CD4-positive, alpha-beta memory T cell (primary cell): Measurements from ENCODE around the gene TM9SF3. TPM values are rescaled to one million over a fixed set of nuclear protein-coding genes. Genes with fewer than 3 reads are reported as not detected.

ENCODE experiments used
- CTCF ChIA-PET: fragments of 350-600 bp; sonication (Branson Sonifier 250); formaldehyde crosslinking; loops from one replicate; lab custom pipeline; 2021; ENCODE audit warnings: inconsistent platforms; ENCODE audit not compliant: partially characterized antibody; lab: Charles Lee
- POLR2A ChIA-PET: fragments of 350-600 bp; sonication (Branson Sonifier 250); formaldehyde crosslinking; loops from one replicate; lab custom pipeline; 2021; ENCODE audit not compliant: partially characterized antibody; lab: Charles Lee
- DNase-seq, 5 donors: peaks; one replicate each; pipeline versions ENCODE4 v3.0.0 to v3.0.0-alpha.2; 2020 to 2022; ENCODE audit warnings: mixed read lengths in 1 of 5
- H3K27ac ChIP-seq: one replicate; pipeline ENCODE4 v1.7.0; 2013; ENCODE audit warnings: low read depth, low read length
- H3K27me3 ChIP-seq: 2 replicates; pipeline ENCODE4 v1.7.0; 2013; ENCODE audit warnings: mild to moderate bottlenecking, low read length, moderate library complexity; ENCODE audit not compliant: insufficient read depth
- H3K36me3 ChIP-seq: 2 replicates; pipeline ENCODE4 v1.7.0; 2013; ENCODE audit warnings: mild to moderate bottlenecking, low read length, moderate library complexity; ENCODE audit not compliant: insufficient read depth
- H3K4me1 ChIP-seq: 2 replicates; pipeline ENCODE4 v1.7.0; 2013; ENCODE audit warnings: mild to moderate bottlenecking, low read length, moderate library complexity; ENCODE audit not compliant: insufficient read depth
- H3K4me3 ChIP-seq, 2 donors: one replicate each; pipeline ENCODE4 v1.7.0; 2013; ENCODE audit warnings: low read length in 2 of 2, mild to moderate bottlenecking in 1 of 2
- H3K9me3 ChIP-seq, 2 donors: one replicate each; pipeline ENCODE4 v1.7.0; 2013; ENCODE audit warnings: low read length in 2 of 2, control low read depth in 1 of 2; ENCODE audit not compliant: control insufficient read depth in 1 of 2
- H3K27ac Mint-ChIP-seq, 7 donors: one replicate each; pipeline ENCODE4 v1.8.0; 2020 to 2021; ENCODE audit warnings: mixed read lengths in 7 of 7, mild to moderate bottlenecking in 6 of 7, inconsistent platforms in 3 of 7, moderate library complexity in 3 of 7
- H3K27me3 Mint-ChIP-seq, 2 donors: one replicate each; pipeline ENCODE4 v1.8.0; 2020 to 2021; ENCODE audit warnings: mixed read lengths in 2 of 2
- H3K36me3 Mint-ChIP-seq, 2 donors: one replicate each; pipeline ENCODE4 v1.8.0; 2020 to 2021; ENCODE audit warnings: mixed read lengths in 2 of 2, inconsistent platforms in 1 of 2, mild to moderate bottlenecking in 1 of 2
- H3K4me1 Mint-ChIP-seq, 4 donors: one replicate each; pipeline ENCODE4 v1.8.0; 2020 to 2021; ENCODE audit warnings: mixed read lengths in 4 of 4, mild to moderate bottlenecking in 1 of 4
- H3K4me3 Mint-ChIP-seq, 8 donors: one replicate each; pipeline ENCODE4 v1.8.0; 2020 to 2021; ENCODE audit warnings: mixed read lengths in 8 of 8, mild to moderate bottlenecking in 7 of 8, moderate library complexity in 6 of 8, inconsistent platforms in 3 of 8
- H3K9me3 Mint-ChIP-seq, 8 donors: one replicate each; pipeline ENCODE4 v1.8.0; 2020 to 2021; ENCODE audit warnings: mixed read lengths in 8 of 8, mild to moderate bottlenecking in 5 of 8, inconsistent platforms in 3 of 8, moderate library complexity in 1 of 8
- intact Hi-C: fragments of 100-400 bp; cut with micrococcal nuclease; formaldehyde crosslinking; loops from one replicate; pipeline ENCODE4 v1.15.1; 2023
- polyA plus RNA-seq, 2 donors: library from polyadenylated mRNA; unstranded; fragments of 300-500 nt; fragmentation: Illumina TruSeq; gene quantifications; one replicate each; pipeline ENCODE4 v1.2.3, GENCODE V29; 2021
- total RNA-seq, 2 experiments: library from RNA; stranded (reverse); gene quantifications; one replicate each; pipeline ENCODE4 v1.2.3, GENCODE V29; 2021

The TM9SF3 gene
- total and polyA plus RNA-seq, 4 experiments from 2014 or later = 74.7 to 125 (median 109) TPM

DNA sequence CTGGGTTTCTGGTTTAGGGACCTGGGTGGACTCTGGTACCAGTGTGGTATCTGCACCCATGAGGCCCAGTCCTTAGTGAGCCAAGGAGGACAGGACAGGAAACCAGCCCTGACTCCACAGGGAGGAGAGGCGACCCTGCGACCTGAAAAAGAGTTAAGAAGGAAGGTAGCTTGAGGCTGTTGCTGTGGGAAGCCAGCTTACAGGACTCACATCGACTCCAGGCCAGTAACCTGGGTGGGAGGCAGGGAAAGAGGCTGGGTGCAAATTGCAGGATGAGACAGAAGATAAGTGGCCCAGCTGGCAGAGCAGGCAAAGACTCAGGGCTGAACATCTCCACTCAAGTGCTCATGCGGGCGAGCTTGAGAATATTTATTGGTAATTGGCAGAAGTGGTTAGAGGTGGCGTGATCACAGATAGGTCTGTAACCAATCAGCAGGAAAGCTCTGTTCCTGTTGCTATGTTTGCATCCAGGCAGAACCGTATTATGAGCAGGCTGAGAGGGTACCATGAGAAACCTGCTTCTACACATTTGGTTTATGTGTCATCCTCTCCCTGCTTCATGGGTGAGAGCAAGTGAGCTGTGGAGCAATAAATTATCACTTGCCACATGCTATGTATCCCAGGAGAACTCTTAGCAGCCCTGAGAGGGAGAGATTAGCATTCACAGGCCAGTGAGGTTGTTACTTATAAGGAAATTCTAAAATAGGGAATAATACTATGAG is 84.1 kb downstream of the TM9SF3 start:
- intact Hi-C loops = no loop called here
- CTCF ChIA-PET = no interaction called here
- Histone ChIP-seq H3K4me3 (no peak overlapping the region), H3K27ac (no peak overlapping the region), H3K4me1 (no peaks in the 10 kb centered on the region), H3K36me3 (no peaks in the 10 kb centered on the region), H3K27me3 (no peaks in the 10 kb centered on the region), H3K9me3 (no peaks in the 10 kb centered on the region)
- H3K36me3 Mint-ChIP-seq = no peaks in the 10 kb centered on the region
- no peak overlapping the region for H3K4me3 Mint-ChIP-seq
- no peak for DNase-seq
- POLR2A ChIA-PET = no interaction called here
- no peaks in the 10 kb centered on the region for H3K4me1 Mint-ChIP-seq
- peaks cover 3 to 14% of the 10 kb centered on the region in 2 donors for H3K27me3 Mint-ChIP-seq
- no peak overlapping the region for H3K27ac Mint-ChIP-seq
- peaks cover 0 to 2% (median 0%) of the 10 kb centered on the region in 8 donors for H3K9me3 Mint-ChIP-seq

DNA sequence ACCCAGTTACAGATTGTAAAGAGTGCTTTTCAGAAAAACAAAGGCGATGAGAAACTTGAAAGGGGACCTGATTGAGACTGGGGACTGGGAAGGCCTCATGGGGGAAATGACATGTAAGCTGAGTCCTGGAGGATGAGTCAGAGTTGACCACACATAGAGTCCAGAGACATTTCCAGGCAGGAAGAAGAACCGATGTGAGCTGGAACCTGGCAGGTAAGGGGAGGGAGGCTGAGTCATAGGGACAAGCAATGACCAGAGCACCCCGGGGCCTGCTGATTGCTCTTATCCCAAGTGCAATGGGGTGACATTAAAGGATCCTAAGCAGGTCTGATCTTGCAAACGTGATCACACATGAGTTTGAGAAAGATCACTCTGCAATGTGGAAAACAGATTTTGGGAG is 84.8 kb downstream of the TM9SF3 start:
- H3K4me3 Mint-ChIP-seq = no peak overlapping the region
- intact Hi-C loops = no loop called here
- H3K9me3 Mint-ChIP-seq = peaks cover 0 to 2% (median 0%) of the 10 kb centered on the region in 8 donors
- H3K27ac Mint-ChIP-seq = no peak overlapping the region
- Histone ChIP-seq H3K4me1 (no peaks in the 10 kb centered on the region), H3K27ac (no peak overlapping the region), H3K27me3 (no peaks in the 10 kb centered on the region), H3K9me3 (no peaks in the 10 kb centered on the region), H3K36me3 (no peaks in the 10 kb centered on the region), H3K4me3 (no peak overlapping the region)
- H3K36me3 Mint-ChIP-seq = no peaks in the 10 kb centered on the region
- H3K4me1 Mint-ChIP-seq = no peaks in the 10 kb centered on the region
- POLR2A ChIA-PET = no interaction called here
- peaks cover 6 to 13% of the 10 kb centered on the region in 2 donors for H3K27me3 Mint-ChIP-seq
- CTCF ChIA-PET = interaction anchor here (1.1 kb wide), 1 partner anchor 8 kb away, joined by 4 read pairs; no protein-coding TSS in a partner anchor
- DNase-seq = no peak

DNA sequence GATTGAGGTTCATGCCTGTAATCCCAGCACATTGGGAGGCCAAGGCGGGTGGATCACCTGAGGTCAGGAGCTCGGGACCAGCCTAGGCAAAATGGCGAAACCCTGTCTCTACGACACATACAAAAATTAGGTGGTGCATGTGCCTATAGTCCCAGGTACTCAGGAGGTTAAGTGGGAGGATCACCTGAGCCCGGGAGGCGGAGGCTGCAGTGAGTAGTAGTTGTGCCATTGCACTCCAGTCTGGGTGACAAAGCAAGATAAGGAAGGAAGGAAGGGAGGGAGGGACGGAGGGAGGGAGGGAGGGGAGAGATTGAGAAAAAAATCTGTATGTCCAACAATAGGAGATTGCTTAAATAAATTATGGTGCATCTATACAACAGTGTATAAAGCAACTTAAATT is 86.3 kb downstream of the TM9SF3 start:
- Mint-ChIP-seq H3K4me3 (no peak overlapping the region), H3K4me1 (no peaks in the 10 kb centered on the region), H3K36me3 (no peaks in the 10 kb centered on the region), H3K9me3 (peaks cover 0 to 2% (median 0%) of the 10 kb centered on the region in 8 donors), H3K27me3 (peaks cover 8 to 13% of the 10 kb centered on the region in 2 donors), H3K27ac (no peak overlapping the region)
- ChIA-PET POLR2A (no interaction called here), CTCF (no interaction called here)
- intact Hi-C loops = no loop called here
- Histone ChIP-seq H3K9me3 (no peaks in the 10 kb centered on the region), H3K27ac (no peak overlapping the region), H3K27me3 (no peaks in the 10 kb centered on the region), H3K4me1 (no peaks in the 10 kb centered on the region), H3K36me3 (no peaks in the 10 kb centered on the region), H3K4me3 (no peak overlapping the region)
- no peak for DNase-seq

DNA sequence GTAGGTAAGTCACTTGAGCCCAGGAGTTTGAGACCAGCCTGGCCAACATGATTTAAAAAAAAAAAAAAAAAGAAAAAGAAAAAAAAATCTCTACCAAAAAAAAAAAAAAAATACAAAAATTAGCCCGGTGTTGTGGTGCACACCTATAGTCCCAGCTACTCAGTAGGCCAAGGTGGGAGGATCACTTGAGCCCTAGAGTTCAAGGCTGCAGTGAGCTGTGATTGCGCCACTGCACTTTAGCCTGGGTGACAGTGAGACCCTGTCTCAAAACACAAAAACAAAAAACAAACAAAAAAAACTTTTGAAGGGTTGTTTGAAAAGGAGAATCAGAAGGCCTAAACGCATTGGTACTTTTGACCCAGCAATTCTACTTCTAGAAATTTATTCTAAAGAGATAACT is 86.8 kb downstream of the TM9SF3 start:
- H3K36me3 Mint-ChIP-seq = no peaks in the 10 kb centered on the region
- no peaks in the 10 kb centered on the region for H3K27me3 ChIP-seq
- H3K9me3 Mint-ChIP-seq = peaks cover 0 to 2% (median 0%) of the 10 kb centered on the region in 8 donors
- H3K4me3 ChIP-seq = no peak overlapping the region
- ChIA-PET POLR2A (no interaction called here), CTCF (no interaction called here)
- no peaks in the 10 kb centered on the region for H3K4me1 Mint-ChIP-seq
- H3K27ac Mint-ChIP-seq = no peak overlapping the region
- H3K4me3 Mint-ChIP-seq = no peak overlapping the region
- intact Hi-C loops = no loop called here
- H3K9me3 ChIP-seq = no peaks in the 10 kb centered on the region
- H3K27me3 Mint-ChIP-seq = peaks cover 8 to 13% of the 10 kb centered on the region in 2 donors
- H3K36me3 ChIP-seq = no peaks in the 10 kb centered on the region
- DNase-seq = no peak
- no peak overlapping the region for H3K27ac ChIP-seq
- no peaks in the 10 kb centered on the region for H3K4me1 ChIP-seq

DNA sequence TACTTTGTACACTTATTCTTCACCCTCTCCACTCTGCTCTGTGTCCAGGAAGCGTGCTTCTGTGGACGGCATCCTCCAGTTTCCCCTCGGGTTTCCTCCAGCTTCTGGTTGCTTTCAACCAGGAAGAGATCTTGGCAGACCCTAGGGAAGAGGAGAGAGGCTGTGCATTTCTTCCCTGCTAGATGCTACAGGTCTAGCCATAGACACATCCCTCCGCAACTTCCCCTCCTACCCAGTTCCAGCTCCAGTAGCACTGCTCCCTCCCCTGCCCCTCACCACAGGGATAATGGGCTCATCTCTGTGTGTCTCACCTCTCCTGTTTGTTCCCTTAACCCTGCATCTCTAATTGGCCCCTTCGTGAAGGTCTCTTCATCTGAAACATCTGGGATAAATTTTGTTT is 89.4 kb downstream of the TM9SF3 start:
- peaks cover 0 to 2% (median 0%) of the 10 kb centered on the region in 8 donors for H3K9me3 Mint-ChIP-seq
- H3K27me3 Mint-ChIP-seq = peaks cover 14 to 21% of the 10 kb centered on the region in 2 donors
- ChIA-PET POLR2A (no interaction called here), CTCF (interaction anchor here (1.5 to 3.0 kb wide), 3 partner anchors 13 to 23 kb away, joined by 3 to 8 read pairs (median 7); partner anchors contain the start of gene TLL2)
- Histone ChIP-seq H3K4me3 (no peak overlapping the region), H3K4me1 (no peaks in the 10 kb centered on the region), H3K27ac (no peak overlapping the region), H3K9me3 (no peaks in the 10 kb centered on the region), H3K36me3 (no peaks in the 10 kb centered on the region), H3K27me3 (no peaks in the 10 kb centered on the region)
- H3K4me1 Mint-ChIP-seq = no peaks in the 10 kb centered on the region
- H3K4me3 Mint-ChIP-seq = no peak overlapping the region
- no peak for DNase-seq
- intact Hi-C loops = no loop called here
- no peak overlapping the region for H3K27ac Mint-ChIP-seq
- no peaks in the 10 kb centered on the region for H3K36me3 Mint-ChIP-seq

DNA sequence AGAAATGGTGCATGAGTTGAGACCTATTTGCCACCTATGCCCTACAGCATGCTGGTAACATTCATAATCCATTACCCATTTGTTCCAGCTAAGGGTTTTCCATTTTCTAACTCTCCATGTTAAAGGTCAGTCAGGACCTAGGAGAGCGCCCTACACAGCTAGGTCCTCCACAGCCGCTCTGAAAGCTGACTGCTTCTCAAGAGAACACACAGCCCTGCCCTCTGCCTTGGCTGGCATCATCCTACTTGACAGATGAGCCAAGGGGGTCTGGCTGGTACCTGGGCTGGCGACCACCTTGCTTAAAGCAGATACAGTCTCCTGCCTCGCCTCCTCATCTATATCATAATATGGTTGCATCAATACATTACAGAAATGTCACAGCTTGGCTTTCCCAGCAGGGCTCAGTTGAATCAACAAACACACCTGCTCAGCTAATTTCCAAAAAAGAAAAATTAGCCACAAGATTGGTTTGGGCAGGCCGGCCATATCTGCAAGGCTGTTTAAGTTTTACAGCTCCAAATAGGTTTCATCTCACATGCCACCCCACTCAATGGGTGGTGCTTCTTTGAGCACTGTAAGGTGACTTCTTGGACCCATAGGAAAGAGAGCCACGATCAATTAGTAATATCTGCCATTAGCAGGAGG is 90.4 kb downstream of the TM9SF3 start:
- Mint-ChIP-seq H3K4me3 (no peak overlapping the region), H3K4me1 (no peaks in the 10 kb centered on the region), H3K27ac (no peak overlapping the region), H3K27me3 (peaks cover 16 to 18% of the 10 kb centered on the region in 2 donors), H3K36me3 (no peaks in the 10 kb centered on the region), H3K9me3 (peaks cover 0 to 2% (median 0%) of the 10 kb centered on the region in 8 donors)
- ChIA-PET CTCF (interaction anchor here (1.3 to 3.0 kb wide), 2 partner anchors 14 to 17 kb away, joined by 4 to 8 read pairs; partner anchors contain the start of gene TLL2), POLR2A (no interaction called here)
- Histone ChIP-seq H3K27ac (no peak overlapping the region), H3K36me3 (no peaks in the 10 kb centered on the region), H3K27me3 (no peaks in the 10 kb centered on the region), H3K4me3 (no peak overlapping the region), H3K9me3 (no peaks in the 10 kb centered on the region), H3K4me1 (no peaks in the 10 kb centered on the region)
- intact Hi-C loops = no loop called here
- DNase-seq = no peak

DNA sequence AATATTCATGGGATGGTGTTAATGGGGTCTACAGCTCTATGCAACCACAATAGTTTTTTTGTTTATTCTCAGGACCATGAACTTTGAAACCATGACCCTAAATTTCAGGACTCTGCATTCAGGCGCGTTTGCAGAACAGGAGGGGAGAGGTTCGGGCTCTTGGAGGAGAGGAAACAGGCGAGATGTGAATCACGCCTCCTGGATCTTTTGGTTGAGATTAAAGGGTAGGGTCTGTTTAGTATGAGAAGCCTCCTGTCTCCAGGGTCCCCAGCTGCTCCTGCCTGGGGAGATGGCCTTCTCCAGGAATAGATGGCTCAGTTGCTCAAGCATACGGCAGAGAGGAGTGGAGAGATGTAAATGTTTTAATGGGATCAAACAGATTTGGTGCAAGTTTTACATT is 91.3 kb downstream of the TM9SF3 start:
- intact Hi-C loops = no loop called here
- ChIA-PET POLR2A (no interaction called here), CTCF (no interaction called here)
- H3K4me1 Mint-ChIP-seq = no peaks in the 10 kb centered on the region
- H3K9me3 Mint-ChIP-seq = peaks cover 0 to 2% (median 0%) of the 10 kb centered on the region in 8 donors
- no peaks in the 10 kb centered on the region for H3K36me3 ChIP-seq
- H3K27me3 ChIP-seq = no peaks in the 10 kb centered on the region
- no peaks in the 10 kb centered on the region for H3K9me3 ChIP-seq
- H3K4me1 ChIP-seq = no peaks in the 10 kb centered on the region
- no peak for DNase-seq
- peaks cover 16 to 18% of the 10 kb centered on the region in 2 donors for H3K27me3 Mint-ChIP-seq
- no peaks in the 10 kb centered on the region for H3K36me3 Mint-ChIP-seq
- no peak overlapping the region for H3K27ac Mint-ChIP-seq
- H3K4me3 Mint-ChIP-seq = no peak overlapping the region
- no peak overlapping the region for H3K4me3 ChIP-seq
- no peak overlapping the region for H3K27ac ChIP-seq
